Measurements from ENCODE around the gene RXRG.

Gene RXRG

GRCh38 chr1:165364568-165365133 lies 80.3 kb downstream of the RXRG start:
- no peak for DNase-seq

- no peak for DNase-seq
Measured at GRCh38 chr1:165356876-165357275, 88.0 kb downstream of the RXRG start.

- no peak for DNase-seq
Measured at GRCh38 chr1:165355977-165356811, 88.7 kb downstream of the RXRG start, which contains the start of gene LMX1A. TSS of gene LMX1A (minus strand) at chr1:165356715. CDS start at chr1:165355559, 1,156 bp downstream.

- DNase-seq = no peak
Measured at GRCh38 chr1:165355139-165355976, 89.6 kb downstream of the RXRG start.

GRCh38 chr1:165354739-165355138 lies 90.2 kb downstream of the RXRG start:
- DNase-seq = no peak

- DNase-seq = no peak
Measured at GRCh38 chr1:165353731-165354671, 90.9 kb downstream of the RXRG start.

- DNase-seq = no peak
Measured at GRCh38 chr1:165352442-165353293, 92.3 kb downstream of the RXRG start.

GRCh38 chr1:165351863-165352441 lies 93.0 kb downstream of the RXRG start:
- no peak for DNase-seq

Data from KG1 (cell line).